HG03520 (cell line): Measurements from ENCODE around the gene OR1S1.
"Not testable (repeated sequence)": the region's sequence is repeated elsewhere in the genome, so short reads cannot be mapped to it uniquely, and the experiment has no call there.

Source experiments
- ATAC-seq: cut with Tn5 transposase; IDR thresholded peaks from one replicate; pipeline ENCODE4 v1.9.1; 2021; ENCODE audit warnings: mild to moderate bottlenecking, moderate library complexity; ENCODE audit not compliant: unreplicated experiment

The OR1S1 gene

DNA sequence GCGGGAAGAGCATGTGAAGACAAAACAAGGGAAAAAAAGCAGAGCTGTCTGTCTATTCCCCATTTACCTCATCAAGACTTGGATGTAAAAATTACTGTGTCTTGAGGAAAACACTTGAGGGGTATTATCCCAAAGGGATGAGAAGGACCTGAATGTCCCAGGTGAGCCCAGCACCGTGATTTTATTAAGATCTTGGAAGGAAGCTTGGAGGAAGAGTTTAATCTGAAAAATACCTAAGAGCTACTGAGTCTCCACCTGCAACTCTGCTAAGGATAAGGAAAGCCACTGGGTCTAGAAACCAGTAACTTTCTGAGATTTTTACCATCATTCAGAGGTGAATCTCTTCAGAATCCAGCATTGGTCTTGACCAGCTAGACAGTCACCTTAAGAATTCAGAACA is at the start of gene OR1S1:
OR1S1 (plus strand) TSS at position 301 of the 400 bp plus-strand sequence.
- ATAC-seq, result not testable (repeated sequence)

- ATAC-seq, result no peak
Observed at GRCh38 chr11:58164389-58164788, 48.1 kb upstream of the OR1S1 start.

DNA sequence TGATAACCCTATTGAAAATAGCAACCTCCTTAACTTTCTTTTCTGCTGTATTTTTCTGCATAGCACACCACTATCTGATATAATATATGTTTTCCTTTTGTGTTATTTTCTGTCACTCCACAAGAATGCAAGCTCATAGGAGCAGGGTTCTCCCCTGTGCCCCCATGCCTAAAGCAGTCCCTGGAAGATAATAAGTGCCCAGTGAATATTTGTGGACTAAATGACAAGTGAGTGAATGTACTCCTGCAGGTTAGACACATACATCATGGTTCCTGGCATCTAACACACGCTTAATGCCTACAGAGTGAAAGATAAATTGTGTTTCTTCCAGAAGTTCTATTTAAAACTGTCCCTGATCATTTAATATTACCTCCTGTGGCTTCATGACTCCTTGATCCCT is 47.5 kb upstream of the OR1S1 start:
- no peak for ATAC-seq

GRCh38 chr11:58165504-58166106 is 46.9 kb upstream of the OR1S1 start:
- no peak for ATAC-seq

GRCh38 chr11:58177409-58178054 is 35.0 kb upstream of the OR1S1 start:
- no peak for ATAC-seq

- ATAC-seq, result no peak
Observed at GRCh38 chr11:58178444-58178843, 34.1 kb upstream of the OR1S1 start.

DNA sequence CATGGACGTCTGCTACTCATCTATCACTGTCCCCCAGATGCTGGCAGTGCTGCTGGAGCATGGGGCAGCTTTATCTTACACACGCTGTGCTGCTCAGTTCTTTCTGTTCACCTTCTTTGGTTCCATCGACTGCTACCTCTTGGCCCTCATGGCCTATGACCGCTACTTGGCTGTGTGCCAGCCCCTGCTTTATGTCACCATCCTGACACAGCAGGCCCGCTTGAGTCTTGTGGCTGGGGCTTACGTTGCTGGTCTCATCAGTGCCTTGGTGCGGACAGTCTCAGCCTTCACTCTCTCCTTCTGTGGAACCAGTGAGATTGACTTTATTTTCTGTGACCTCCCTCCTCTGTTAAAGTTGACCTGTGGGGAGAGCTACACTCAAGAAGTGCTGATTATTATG is 32.9 kb upstream of the OR1S1 start:
- no peak for ATAC-seq

DNA sequence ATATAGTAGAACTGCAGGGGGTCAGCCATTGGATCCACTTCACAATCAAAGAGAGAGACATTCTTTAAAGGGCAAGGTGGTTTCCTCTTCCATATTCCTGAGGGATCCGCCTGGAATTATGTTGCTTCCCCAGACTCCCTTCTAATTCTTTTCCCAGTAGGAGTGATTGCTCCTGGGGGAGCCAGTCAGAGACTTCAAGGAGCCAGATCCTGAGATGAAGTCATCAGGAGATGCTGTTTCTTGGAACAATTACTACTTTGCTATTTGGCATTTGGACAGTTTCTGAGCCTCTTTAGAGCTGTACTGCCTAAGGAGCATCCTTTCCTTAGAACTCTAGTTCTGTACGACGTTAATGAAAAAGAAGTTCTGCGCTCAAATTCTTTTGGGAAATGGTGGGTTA is 25.6 kb upstream of the OR1S1 start:
- ATAC-seq, result no peak

- ATAC-seq, result no peak
Observed at GRCh38 chr11:58188770-58189169, 23.8 kb upstream of the OR1S1 start, which contains the start of gene OR9Q2. TSS of gene OR9Q2 (plus strand) at chr11:58189070. CDS start at chr11:58190491, 1,421 bp downstream.

DNA sequence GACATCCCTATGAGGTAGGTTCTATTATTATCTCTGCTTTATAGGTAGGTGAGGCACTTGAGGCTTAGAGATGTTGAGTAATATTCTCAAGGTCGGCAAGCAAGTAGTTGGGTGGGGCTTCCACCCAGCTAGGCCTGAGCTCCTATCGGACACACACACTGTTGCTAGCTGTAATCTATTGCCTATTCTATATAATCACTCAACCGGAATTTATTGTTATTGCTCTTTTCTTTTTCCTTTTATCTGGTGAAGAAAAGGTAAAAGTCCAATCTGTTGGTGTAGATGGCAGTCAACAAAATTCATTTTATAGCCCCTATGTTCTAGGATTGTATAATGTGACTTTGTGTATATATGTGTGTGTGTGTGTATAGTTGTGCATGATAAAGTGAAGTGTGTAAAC is 20.3 kb upstream of the OR1S1 start:
- ATAC-seq, result no peak

- no peak for ATAC-seq
Observed at GRCh38 chr11:58193391-58193790, 19.1 kb upstream of the OR1S1 start.

DNA sequence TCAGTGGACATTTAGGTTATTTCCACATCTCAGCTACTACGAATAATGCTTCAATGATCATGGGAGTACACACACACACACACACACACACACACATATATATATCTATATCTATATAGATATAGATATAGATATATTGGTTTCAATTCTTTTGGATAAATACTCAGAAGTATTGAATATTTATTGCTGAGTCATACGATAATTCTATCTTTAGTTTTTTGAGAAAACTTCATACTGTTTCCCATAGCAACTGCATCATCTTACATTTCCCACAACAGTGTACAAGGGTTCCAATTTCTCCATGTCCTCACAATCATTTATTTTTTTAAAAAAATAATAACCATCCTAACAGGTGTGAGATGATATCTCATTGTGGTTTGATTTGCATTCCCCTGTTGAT is 16.6 kb upstream of the OR1S1 start:
- ATAC-seq, result no peak

DNA sequence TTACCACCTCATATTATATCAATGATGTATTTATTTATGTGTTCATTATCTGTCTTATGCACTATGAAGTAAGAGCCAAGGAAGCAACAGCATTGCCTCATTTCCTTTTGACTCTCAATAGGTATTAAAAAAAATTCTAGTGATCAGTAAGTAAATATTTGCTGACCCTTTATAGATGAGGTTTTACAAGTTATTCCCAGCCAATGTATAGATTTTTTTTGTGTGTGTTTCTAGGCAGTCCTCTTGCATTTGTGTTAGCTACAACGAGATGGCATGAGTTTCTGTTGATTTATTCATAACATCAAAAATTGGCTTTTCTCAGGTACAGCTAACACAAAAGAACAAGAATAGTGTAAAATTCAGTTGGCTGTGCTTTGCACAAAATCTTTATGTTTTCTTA is 13.2 kb upstream of the OR1S1 start:
- ATAC-seq, result no peak

DNA sequence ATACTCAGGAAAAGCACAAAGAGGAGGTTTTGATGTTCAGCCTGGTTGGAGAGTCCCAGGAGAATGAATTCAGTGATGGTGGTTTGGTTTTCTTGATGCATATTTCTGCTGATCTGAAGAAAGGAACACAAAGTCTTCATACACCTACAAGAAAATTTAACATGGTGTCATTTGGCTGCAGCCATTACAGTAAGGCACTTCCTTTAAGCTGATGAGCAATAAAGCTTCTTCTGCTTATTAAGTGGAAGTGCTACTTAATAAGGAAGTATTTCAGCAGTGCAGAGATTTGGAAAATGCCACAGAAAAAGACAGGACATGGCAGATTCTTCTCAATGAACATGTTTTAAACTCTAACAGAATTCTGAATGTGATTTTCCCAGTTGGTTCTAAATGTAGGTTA is 8.5 kb upstream of the OR1S1 start, which contains the start of gene OR1S2:
OR1S2 (minus strand) TSS at position 101 of the 400 bp plus-strand sequence; CDS start at position 101, 0 bp downstream.
- no peak for ATAC-seq

GRCh38 chr11:58216476-58216875 is 4.0 kb downstream of the OR1S1 start:
- ATAC-seq, result no peak

GRCh38 chr11:58222721-58223120 is 10.2 kb downstream of the OR1S1 start:
- ATAC-seq, result no peak

GRCh38 chr11:58227956-58228615 is 15.6 kb downstream of the OR1S1 start:
- ATAC-seq, result no peak

DNA sequence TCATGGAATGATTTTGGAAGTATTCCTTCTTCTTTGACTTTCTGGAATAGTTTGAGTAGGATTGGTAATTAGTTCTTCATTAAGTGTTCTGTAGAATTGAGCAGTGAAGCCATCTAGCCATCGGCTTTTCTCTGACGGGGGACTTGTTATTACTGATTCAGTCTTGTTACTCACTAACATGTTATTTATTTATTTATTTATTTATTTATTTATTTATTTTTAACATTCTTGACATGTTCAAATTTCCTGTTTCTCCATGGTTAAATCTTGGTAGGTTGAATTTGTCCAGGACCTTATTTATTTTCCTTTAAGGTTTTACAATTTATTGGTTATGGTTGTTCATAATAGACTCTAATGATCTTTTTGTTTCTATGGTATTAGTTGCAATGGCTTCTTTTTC is 31.4 kb downstream of the OR1S1 start:
- ATAC-seq, result no peak

DNA sequence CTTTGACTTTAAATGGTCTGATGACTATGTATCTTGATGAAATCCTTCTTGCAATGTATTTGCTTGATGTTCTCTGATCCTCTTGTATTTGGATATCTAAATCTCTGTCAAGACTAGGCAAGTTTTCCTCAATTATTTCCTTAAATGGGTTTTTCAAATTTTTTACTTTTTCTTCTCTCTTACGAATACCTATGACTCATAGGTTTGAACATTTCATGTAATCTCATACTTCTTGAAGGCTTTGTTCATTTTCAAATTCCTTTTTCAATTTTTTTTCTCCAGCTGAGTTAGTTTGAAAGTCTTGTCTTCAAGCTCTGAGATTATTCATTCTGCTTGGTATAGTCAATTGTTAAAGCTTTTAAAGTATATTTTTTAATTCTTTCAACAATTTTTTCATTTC is 42.4 kb downstream of the OR1S1 start:
- ATAC-seq, result no peak

DNA sequence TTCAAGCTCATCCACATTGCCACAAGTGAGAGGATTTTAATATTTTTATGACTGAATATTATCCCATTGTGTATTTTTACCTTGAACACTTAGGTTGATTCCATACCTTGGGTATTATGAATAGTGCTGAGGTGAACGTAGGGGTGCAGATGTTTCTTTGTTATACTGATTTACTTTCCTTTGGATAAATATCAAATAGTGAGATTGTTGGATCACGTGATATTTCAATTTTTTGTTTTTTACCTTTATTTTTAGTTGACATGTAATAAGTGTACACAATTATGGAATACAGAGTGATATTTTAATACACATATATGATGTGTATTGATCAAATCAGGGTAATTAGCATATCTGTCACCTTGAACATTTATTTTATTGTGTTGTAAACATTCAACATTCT is 47.5 kb downstream of the OR1S1 start:
- no peak for ATAC-seq
